ENCODE data around the gene IFIT3. TPM values are rescaled to one million over a fixed set of nuclear protein-coding genes. Genes with fewer than 3 reads are reported as not detected.

Gene IFIT3
- total RNA-seq, 4 donors from 2014 or later: 10.6 to 16.4 (median 13.7) TPM

DNA sequence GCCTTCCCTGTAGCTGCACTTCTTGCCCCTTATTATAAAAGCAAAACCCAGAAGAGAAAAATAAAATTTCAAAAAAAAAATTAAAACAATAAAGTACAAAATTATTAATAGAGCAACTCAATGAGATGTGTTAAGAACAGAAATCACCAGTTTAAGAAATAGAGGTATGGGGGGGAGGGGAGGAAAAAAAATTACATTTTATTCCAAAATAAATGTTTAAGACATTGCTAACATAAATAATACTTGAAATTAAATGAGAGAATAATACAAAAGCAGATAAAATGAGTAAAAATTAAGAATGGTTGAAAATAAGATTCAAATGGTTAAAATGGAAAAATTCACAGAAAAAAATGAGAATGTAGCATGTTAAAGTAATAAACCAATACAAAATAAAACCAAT lies 22.9 kb upstream of the IFIT3 start:
- Histone ChIP-seq H3K4me3 (no peak overlapping the region), H3K27ac (no peak overlapping the region), H3K36me3 (peaks cover 0 to 21% (median 0%) of the 10 kb centered on the region in 3 donors), H3K4me1 (peaks cover 0 to 29% (median 2%) of the 10 kb centered on the region in 4 donors), H3K9me3 (no peaks in the 10 kb centered on the region), H3K27me3 (no peaks in the 10 kb centered on the region)
- no peak for DNase-seq
- TF ChIP-seq, protein P1, sequence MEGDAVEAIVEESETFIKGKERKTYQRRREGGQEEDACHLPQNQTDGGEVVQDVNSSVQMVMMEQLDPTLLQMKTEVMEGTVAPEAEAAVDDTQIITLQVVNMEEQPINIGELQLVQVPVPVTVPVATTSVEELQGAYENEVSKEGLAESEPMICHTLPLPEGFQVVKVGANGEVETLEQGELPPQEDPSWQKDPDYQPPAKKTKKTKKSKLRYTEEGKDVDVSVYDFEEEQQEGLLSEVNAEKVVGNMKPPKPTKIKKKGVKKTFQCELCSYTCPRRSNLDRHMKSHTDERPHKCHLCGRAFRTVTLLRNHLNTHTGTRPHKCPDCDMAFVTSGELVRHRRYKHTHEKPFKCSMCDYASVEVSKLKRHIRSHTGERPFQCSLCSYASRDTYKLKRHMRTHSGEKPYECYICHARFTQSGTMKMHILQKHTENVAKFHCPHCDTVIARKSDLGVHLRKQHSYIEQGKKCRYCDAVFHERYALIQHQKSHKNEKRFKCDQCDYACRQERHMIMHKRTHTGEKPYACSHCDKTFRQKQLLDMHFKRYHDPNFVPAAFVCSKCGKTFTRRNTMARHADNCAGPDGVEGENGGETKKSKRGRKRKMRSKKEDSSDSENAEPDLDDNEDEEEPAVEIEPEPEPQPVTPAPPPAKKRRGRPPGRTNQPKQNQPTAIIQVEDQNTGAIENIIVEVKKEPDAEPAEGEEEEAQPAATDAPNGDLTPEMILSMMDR (IDR thresholded peaks at IDR 0.05): no peak
- no peak for TF ChIP-seq POLR2A (IDR thresholded peaks at IDR 0.05)

DNA sequence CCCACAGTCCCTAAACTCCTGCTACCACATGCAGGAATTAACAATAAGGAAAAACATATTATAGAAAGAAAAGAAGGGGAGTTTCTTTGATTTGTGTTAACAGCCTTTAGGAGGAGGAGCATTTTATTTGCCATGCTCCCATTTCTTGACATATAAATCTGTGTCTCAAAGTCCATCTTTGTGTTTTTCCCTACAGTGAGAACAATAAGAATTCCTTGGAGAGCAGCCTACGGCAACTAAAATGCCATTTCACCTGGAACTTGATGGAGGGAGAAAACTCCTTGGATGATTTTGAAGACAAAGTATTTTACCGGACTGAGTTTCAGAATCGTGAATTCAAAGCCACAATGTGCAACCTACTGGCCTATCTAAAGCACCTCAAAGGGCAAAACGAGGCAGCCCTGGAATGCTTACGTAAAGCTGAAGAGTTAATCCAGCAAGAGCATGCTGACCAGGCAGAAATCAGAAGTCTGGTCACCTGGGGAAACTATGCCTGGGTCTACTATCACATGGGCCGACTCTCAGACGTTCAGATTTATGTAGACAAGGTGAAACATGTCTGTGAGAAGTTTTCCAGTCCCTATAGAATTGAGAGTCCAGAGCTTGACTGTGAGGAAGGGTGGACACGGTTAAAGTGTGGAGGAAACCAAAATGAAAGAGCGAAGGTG lies 21.9 kb upstream of the IFIT3 start:
- peaks cover 0 to 21% (median 0%) of the 10 kb centered on the region in 3 donors for H3K36me3 ChIP-seq

DNA sequence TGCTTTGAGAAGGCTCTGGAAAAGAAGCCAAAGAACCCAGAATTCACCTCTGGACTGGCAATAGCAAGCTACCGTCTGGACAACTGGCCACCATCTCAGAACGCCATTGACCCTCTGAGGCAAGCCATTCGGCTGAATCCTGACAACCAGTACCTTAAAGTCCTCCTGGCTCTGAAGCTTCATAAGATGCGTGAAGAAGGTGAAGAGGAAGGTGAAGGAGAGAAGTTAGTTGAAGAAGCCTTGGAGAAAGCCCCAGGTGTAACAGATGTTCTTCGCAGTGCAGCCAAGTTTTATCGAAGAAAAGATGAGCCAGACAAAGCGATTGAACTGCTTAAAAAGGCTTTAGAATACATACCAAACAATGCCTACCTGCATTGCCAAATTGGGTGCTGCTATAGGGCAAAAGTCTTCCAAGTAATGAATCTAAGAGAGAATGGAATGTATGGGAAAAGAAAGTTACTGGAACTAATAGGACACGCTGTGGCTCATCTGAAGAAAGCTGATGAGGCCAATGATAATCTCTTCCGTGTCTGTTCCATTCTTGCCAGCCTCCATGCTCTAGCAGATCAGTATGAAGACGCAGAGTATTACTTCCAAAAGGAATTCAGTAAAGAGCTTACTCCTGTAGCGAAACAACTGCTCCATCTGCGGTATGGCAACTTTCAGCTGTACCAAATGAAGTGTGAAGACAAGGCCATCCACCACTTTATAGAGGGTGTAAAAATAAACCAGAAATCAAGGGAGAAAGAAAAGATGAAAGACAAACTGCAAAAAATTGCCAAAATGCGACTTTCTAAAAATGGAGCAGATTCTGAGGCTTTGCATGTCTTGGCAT lies 21.1 kb upstream of the IFIT3 start:
- peaks cover 0 to 22% (median 2%) of the 10 kb centered on the region in 4 donors for H3K4me1 ChIP-seq
- no peak for TF ChIP-seq POLR2A (IDR thresholded peaks at IDR 0.05)
- TF ChIP-seq, protein P1 (IDR thresholded peaks at IDR 0.05): no peak
- H3K27me3 ChIP-seq: no peaks in the 10 kb centered on the region
- no peak overlapping the region for H3K4me3 ChIP-seq
- DNase-seq: no peak
- H3K36me3 ChIP-seq: peaks cover 0 to 21% (median 0%) of the 10 kb centered on the region in 3 donors
- no peaks in the 10 kb centered on the region for H3K9me3 ChIP-seq
- no peak overlapping the region for H3K27ac ChIP-seq

More for the DNA sequence above, 21.9 kb upstream of the IFIT3 start:
- no peak for DNase-seq
- TF ChIP-seq POLR2A (IDR thresholded peaks at IDR 0.05): no peak
- TF ChIP-seq, protein P1 (IDR thresholded peaks at IDR 0.05): no peak
- Histone ChIP-seq H3K27me3 (no peaks in the 10 kb centered on the region), H3K4me3 (no peak overlapping the region), H3K27ac (no peak overlapping the region), H3K9me3 (no peaks in the 10 kb centered on the region), H3K4me1 (peaks cover 0 to 28% (median 2%) of the 10 kb centered on the region in 4 donors)

DNA sequence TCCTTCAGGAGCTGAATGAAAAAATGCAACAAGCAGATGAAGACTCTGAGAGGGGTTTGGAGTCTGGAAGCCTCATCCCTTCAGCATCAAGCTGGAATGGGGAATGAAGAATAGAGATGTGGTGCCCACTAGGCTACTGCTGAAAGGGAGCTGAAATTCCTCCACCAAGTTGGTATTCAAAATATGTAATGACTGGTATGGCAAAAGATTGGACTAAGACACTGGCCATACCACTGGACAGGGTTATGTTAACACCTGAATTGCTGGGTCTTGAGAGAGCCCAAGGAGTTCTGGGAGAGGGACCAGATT lies 20.6 kb upstream of the IFIT3 start:
- no peak for DNase-seq
- no peaks in the 10 kb centered on the region for H3K27me3 ChIP-seq
- H3K4me1 ChIP-seq: peaks cover 0 to 22% (median 2%) of the 10 kb centered on the region in 4 donors
- no peaks in the 10 kb centered on the region for H3K9me3 ChIP-seq
- H3K36me3 ChIP-seq: peaks cover 0 to 21% (median 0%) of the 10 kb centered on the region in 3 donors
- no peak overlapping the region for H3K4me3 ChIP-seq
- TF ChIP-seq, protein P1 (IDR thresholded peaks at IDR 0.05): no peak
- TF ChIP-seq POLR2A (IDR thresholded peaks at IDR 0.05): no peak
- no peak overlapping the region for H3K27ac ChIP-seq

DNA sequence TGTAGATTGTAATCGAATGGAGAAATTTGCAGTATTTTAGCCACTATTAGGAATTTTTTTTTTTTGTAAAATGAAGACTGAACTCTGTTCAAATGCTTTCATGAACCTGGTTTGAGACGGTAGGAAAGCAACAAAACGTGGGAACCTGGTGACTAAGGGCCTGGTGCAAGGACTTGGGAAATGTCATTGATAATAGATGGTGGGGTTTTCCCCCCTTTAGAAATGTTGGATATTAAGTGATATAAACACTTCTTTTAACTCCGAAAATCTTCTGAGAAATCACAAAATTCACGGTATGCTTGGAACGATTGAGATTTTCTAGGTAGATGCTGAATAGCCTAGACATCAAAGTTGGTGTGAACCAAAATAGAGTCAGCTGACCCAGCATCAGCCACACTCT lies 19.5 kb upstream of the IFIT3 start:
- TF ChIP-seq, protein P1 (IDR thresholded peaks at IDR 0.05): no peak
- TF ChIP-seq POLR2A (IDR thresholded peaks at IDR 0.05): no peak

More for the DNA sequence above, 19.5 kb upstream of the IFIT3 start:
- Histone ChIP-seq H3K4me3 (no peak overlapping the region), H3K9me3 (no peaks in the 10 kb centered on the region), H3K27me3 (no peaks in the 10 kb centered on the region), H3K4me1 (peaks cover 0 to 11% (median 2%) of the 10 kb centered on the region in 4 donors), H3K27ac (no peak overlapping the region), H3K36me3 (peaks cover 0 to 21% (median 0%) of the 10 kb centered on the region in 3 donors)
- no peak for DNase-seq
